GM10266 (cell line): ENCODE results near the gene EFTUD2.

Source experiments
- DNase-seq: peaks from one replicate; pipeline ENCODE4 v3.0.0; 2012; ENCODE audit errors: extremely low spot score
- CTCF ChIP-seq: IDR thresholded peaks from 2 replicates; pipeline ENCODE4 v1.5.1; 2012; ENCODE audit warnings: mild to moderate bottlenecking, low read depth; ENCODE audit not compliant: control insufficient read depth, insufficient read depth; ENCODE audit errors: missing control alignments

Gene EFTUD2

GRCh38 chr17:44878627-44879221, 20.5 kb downstream of the EFTUD2 start:
- peak; percentile 51 for TF ChIP-seq CTCF
- no peak for DNase-seq

- no peak for DNase-seq
- TF ChIP-seq CTCF = no peak
Measured at GRCh38 chr17:44877121-44877520, 22.1 kb downstream of the EFTUD2 start.

- no peak for TF ChIP-seq CTCF
- no peak for DNase-seq
Measured at GRCh38 chr17:44875761-44876160, 23.5 kb downstream of the EFTUD2 start.

GRCh38 chr17:44872131-44872768, 27.0 kb downstream of the EFTUD2 start:
- DNase-seq = no peak
- TF ChIP-seq CTCF = no peak

GRCh38 chr17:44871556-44871955, 27.7 kb downstream of the EFTUD2 start:
- no peak for DNase-seq
- TF ChIP-seq CTCF = no peak

- no peak for TF ChIP-seq CTCF
- no peak for DNase-seq
Measured at GRCh38 chr17:44867841-44868240, 31.4 kb downstream of the EFTUD2 start.

GRCh38 chr17:44865931-44866330, 33.3 kb downstream of the EFTUD2 start:
- DNase-seq = no peak
- no peak for TF ChIP-seq CTCF
